Endometrial microvascular endothelial cells (primary cell): ENCODE measurements around the gene CNIH4. TPM values are rescaled to one million over a fixed set of nuclear protein-coding genes. Genes with fewer than 3 reads are reported as not detected.

Source experiments
- total RNA-seq: library from RNA; depleted of rRNA; stranded (reverse); fragments of >200 nt; gene quantifications from one replicate; pipeline ENCODE4 v1.2.3, GENCODE V29; 2015; ENCODE audit errors: inconsistent ontology term

CNIH4 gene
- total RNA-seq, 1 donor from 2014 or later, result 53.8 TPM

Other genes starting within 250 kb of the CNIH4 start
- gene FBXO28, start 242.8 kb upstream of the CNIH4 start, total RNA-seq, result 40.0 TPM
- 190 TPM for gene DEGS1, start 173.6 kb upstream of the CNIH4 start, total RNA-seq
- 33.8 TPM for gene NVL, start 26.7 kb upstream of the CNIH4 start, total RNA-seq
- 38.7 TPM for gene WDR26, start 77.9 kb downstream of the CNIH4 start, total RNA-seq